Coronary artery (tissue), 2 donors: Measurements from ENCODE around the gene NACC2.
A peak's percentile ranks its signal among the peaks of the same experiment; 100 is the strongest.

Experiments used
- DNase-seq: peaks from one replicate; pipeline ENCODE4 v3.0.0-alpha.2; 2017; ENCODE audit warnings: low spot score
- H3K27ac ChIP-seq, 2 donors: fragments of 200-600 bp; sonication (generic); one replicate each; pipeline ENCODE4 v1.5.1; 2016 to 2019
- H3K4me3 ChIP-seq: fragments of 200-600 bp; sonication (generic); 2 replicates; pipeline ENCODE4 v1.5.1; 2016; ENCODE audit warnings: mild to moderate bottlenecking, moderate library complexity
- TF ChIP-seq, protein P1 (sequence below): fragments of 200-600 bp; sonication (generic); IDR thresholded peaks from one replicate; pipeline ENCODE4 v1.5.1; 2019; ENCODE audit warnings: antibody characterized with exemption

Gene NACC2

DNA sequence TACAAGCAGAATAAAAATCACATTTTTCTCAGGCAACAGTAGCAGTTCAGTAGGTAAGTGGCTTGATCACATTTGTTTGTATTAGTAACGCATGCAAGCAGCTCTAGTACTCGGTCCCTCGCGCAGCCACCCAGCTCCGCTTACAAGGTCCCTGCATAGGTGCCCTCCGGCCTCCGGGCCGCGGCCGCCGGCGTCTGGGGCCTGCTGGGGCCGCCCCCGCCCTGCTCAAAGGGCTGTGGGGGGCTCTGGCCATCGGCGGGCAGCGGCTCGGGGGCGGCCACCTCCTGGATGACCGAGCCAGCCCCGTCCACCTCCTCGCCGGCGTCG lies 83.8 kb downstream of the NACC2 start:
- no peak overlapping the region for H3K4me3 ChIP-seq
- H3K27ac ChIP-seq: peak overlapping the region; percentile 55 to 82
- TF ChIP-seq, protein P1, sequence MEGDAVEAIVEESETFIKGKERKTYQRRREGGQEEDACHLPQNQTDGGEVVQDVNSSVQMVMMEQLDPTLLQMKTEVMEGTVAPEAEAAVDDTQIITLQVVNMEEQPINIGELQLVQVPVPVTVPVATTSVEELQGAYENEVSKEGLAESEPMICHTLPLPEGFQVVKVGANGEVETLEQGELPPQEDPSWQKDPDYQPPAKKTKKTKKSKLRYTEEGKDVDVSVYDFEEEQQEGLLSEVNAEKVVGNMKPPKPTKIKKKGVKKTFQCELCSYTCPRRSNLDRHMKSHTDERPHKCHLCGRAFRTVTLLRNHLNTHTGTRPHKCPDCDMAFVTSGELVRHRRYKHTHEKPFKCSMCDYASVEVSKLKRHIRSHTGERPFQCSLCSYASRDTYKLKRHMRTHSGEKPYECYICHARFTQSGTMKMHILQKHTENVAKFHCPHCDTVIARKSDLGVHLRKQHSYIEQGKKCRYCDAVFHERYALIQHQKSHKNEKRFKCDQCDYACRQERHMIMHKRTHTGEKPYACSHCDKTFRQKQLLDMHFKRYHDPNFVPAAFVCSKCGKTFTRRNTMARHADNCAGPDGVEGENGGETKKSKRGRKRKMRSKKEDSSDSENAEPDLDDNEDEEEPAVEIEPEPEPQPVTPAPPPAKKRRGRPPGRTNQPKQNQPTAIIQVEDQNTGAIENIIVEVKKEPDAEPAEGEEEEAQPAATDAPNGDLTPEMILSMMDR: no peak
- DNase-seq: no peak

DNA sequence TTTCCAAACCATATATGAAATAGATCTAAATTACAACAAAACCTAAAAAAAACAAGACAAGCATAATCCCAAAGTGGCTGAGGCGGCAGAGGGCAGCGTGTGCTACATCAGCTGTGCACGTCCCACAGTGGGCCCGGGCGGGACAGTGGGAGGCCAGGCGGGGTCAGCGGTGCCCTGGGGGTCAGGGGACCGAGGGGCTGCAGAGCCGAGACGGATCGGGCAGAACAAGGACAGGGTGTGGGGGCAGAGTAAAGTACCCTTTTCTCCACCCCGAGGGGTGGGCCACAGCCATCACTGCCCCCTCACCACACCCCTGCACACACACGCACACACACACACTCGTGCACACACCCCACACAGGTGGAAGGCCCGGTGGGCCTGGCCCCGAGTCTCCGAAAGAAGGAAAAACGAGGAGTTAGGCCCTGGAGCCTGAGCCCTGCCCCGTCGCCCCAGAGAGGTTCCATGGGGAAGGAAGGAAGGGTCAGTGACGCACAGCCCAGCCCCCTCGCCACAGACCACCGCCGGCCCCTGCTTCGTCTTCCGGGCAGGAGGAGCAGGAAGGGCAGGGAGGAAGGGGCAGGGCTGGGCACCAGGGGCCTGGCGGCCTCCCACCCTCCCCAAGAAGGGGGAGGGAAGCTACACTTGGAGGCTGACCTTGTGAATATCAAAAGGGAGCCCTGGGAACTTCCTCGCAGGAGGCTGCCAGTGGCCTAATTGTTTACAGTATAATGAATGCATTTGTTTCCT lies 84.3 kb downstream of the NACC2 start:
- DNase-seq: no peak
- Histone ChIP-seq H3K27ac (peak overlapping the region in 1 of 2 donors; percentile 82), H3K4me3 (no peak overlapping the region)
- TF ChIP-seq, protein P1: no peak

DNA sequence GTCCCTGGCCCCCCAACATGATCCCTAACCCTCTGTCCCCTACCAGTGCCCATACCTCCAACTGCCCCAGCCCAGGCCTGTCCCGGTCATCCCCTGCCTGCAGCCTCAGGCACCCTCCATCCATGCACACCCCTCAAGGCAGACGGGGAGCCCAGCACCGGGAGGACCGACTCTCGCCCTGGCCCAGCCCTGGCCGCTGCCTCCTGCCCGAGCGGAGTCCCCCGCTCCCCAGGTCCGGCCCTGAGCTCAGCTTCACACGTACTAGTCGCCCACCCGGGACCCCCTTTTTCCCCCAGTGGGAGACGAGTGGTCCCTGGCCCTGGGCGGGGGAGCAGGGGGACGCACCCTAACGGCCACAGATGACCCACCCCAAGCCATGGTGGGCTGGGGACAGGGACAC lies 84.9 kb downstream of the NACC2 start:
- no peak overlapping the region for H3K4me3 ChIP-seq
- TF ChIP-seq, protein P1: no peak
- H3K27ac ChIP-seq: peak overlapping the region in 1 of 2 donors; percentile 15
- DNase-seq: no peak

DNA sequence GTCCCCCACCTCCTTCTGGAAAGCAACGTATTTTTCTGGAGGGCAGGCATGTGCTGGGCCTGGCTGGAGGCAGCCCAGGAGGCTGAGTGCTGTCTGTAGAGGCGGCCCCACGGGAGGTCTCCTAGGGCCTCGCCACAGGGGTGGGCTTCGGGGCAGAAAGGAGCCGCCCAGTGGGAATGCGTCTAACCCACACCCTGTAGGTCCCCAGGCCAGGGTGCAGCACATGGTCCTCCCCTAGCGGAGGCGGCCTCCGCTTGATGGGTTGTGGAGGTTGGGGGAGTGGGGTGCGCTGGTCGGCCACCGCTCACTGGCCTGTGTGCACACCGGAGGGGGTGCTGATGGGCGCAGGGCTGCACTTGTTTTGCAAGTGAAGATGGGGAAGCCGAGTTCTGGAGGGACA lies 85.6 kb downstream of the NACC2 start:
- TF ChIP-seq, protein P1: no peak
- no peak overlapping the region for H3K27ac ChIP-seq
- no peak for DNase-seq
- no peak overlapping the region for H3K4me3 ChIP-seq

DNA sequence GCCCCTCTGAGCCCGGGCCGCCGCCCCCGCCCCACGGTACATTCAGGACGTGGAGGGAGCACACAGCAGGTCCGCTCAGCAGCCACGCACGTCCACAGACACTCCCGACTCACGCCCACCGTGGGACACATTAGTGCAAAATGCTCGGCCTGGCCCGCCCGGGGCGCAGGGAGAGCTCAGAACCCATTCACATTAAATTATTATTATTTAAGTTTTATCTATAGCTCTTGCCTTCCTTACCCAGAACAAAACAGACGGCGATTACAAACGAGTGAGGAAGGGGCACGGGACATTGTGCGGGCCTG lies 86.4 kb downstream of the NACC2 start:
- no peak for DNase-seq
- TF ChIP-seq, protein P1: no peak
- Histone ChIP-seq H3K27ac (peak overlapping the region in 1 of 2 donors; percentile 51), H3K4me3 (no peak overlapping the region)

DNA sequence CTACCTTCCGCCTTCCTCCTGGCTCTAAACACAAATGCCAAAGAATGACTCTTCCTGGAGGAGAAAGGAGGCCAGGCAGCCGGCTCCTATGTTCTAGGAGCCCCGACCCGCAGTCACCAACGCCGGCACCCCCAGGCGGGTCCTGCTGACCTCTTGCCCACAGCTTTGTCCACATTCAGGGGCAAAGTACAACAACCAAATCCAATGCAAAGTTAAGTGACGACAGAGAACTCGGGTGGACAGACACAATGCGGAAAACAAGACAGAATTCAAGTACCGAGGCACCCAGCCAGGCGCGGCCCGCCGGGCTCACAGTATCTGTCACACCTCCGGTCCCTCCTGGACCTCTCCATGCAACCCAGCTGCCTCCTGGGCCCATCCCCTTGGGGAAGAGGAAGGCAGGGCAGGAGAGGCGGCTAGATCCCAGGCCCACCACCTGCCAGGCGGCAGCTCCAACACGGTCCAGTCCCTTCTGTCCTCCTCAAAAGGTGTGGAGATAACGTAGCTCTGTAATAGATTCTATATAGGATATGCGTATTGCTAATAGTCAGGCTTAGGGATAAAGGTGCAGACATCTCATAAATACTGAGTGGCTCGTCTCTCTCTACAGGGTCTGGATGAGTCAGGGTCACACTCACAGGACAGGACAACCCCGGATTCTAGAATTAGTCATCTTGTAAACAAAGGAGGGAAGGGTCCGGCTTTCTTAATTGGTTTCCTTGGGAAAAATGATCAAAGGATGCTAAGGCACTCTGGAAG lies 87.0 kb downstream of the NACC2 start:
- peak overlapping the region in 1 of 2 donors; percentile 51 for H3K27ac ChIP-seq
- no peak overlapping the region for H3K4me3 ChIP-seq
- no peak for DNase-seq

More for the DNA sequence above, 87.0 kb downstream of the NACC2 start:
- TF ChIP-seq, protein P1: no peak
